GM12878 (cell line): ENCODE measurements around the gene MARCHF9. TPM values are rescaled to one million over a fixed set of nuclear protein-coding genes. Genes with fewer than 3 reads are reported as not detected.

Source experiments
- BHLHE40 ChIP-seq, 2 experiments: fragments of 450-650 bp in 1 of 2; IDR thresholded peaks; 2 replicates each; pipeline ENCODE4 v1.6.1; 2011 to 2017; ENCODE audit warnings: low read depth in 2 of 2, borderline replicate concordance in 1 of 2, improper control_type of control experiment in 1 of 2, low read length in 1 of 2, mild to moderate bottlenecking in 1 of 2
- BMI1 ChIP-seq: fragments of 450-650 bp; IDR thresholded peaks from 2 replicates; pipeline ENCODE4 v1.6.1; 2016; ENCODE audit warnings: mild to moderate bottlenecking, moderate library complexity, borderline replicate concordance
- EGR1 ChIP-seq, 2 experiments: IDR thresholded peaks; 1 replicate in 1 of 2; 2 replicates in 1 of 2; pipeline ENCODE4 v1.6.1; 2011 to 2012; ENCODE audit warnings: low read depth in 2 of 2, low read length in 2 of 2, borderline replicate concordance in 1 of 2, mild to moderate bottlenecking in 1 of 2, moderate library complexity in 1 of 2
- HSF1 ChIP-seq: fragments of 150-350 bp; IDR thresholded peaks from 2 replicates; pipeline ENCODE4 v1.6.1; 2014; ENCODE audit warnings: mild to moderate bottlenecking, low read depth, low read length
- IKZF2 ChIP-seq, 2 experiments: fragments of 450-650 bp; IDR thresholded peaks; 2 replicates each; pipeline ENCODE4 v1.6.1; 2017; ENCODE audit warnings: mild to moderate bottlenecking in 2 of 2, moderate library complexity in 2 of 2
- IRF4 ChIP-seq: IDR thresholded peaks from 2 replicates; pipeline ENCODE4 v1.6.1; 2011; ENCODE audit warnings: low read depth, low read length
- KDM1A ChIP-seq: fragments of 200-600 bp; sonication (generic); IDR thresholded peaks from 2 replicates; pipeline ENCODE4 v1.6.1; 2016; ENCODE audit warnings: borderline replicate concordance
- MTA3 ChIP-seq: IDR thresholded peaks from 2 replicates; pipeline ENCODE4 v1.6.1; 2012; ENCODE audit warnings: low read length, inconsistent platforms, borderline replicate concordance
- MYC ChIP-seq: IDR thresholded peaks from 2 replicates; pipeline ENCODE4 v1.6.1; 2011; ENCODE audit warnings: mild to moderate bottlenecking, low read length, moderate library complexity, inconsistent platforms; ENCODE audit not compliant: insufficient read depth, insufficient replicate concordance, insufficient read length, severe bottlenecking
- NFXL1 ChIP-seq: fragments of 450-650 bp; IDR thresholded peaks from 2 replicates; pipeline ENCODE4 v1.6.1; 2017; ENCODE audit warnings: antibody characterized with exemption, mild to moderate bottlenecking, borderline replicate concordance
- NFYB ChIP-seq: IDR thresholded peaks from 2 replicates; pipeline ENCODE4 v1.6.1; 2011; ENCODE audit warnings: low read depth, mild to moderate bottlenecking, low read length, improper control_type of control experiment, moderate library complexity; ENCODE audit not compliant: insufficient read depth
- PAX8 ChIP-seq: fragments of 450-650 bp; IDR thresholded peaks from 2 replicates; pipeline ENCODE4 v1.6.1; 2017; ENCODE audit warnings: mild to moderate bottlenecking, moderate library complexity
- POLR2AphosphoS5 ChIP-seq: IDR thresholded peaks from 2 replicates; pipeline ENCODE4 v1.6.1; 2011; ENCODE audit warnings: mild to moderate bottlenecking, low read length, inconsistent platforms
- RBBP5 ChIP-seq: fragments of 200-600 bp; sonication (generic); conservative IDR thresholded peaks from 2 replicates; pipeline ENCODE4 v1.6.1; 2016
- RUNX3 ChIP-seq: IDR thresholded peaks from 2 replicates; pipeline ENCODE4 v1.6.1; 2012; ENCODE audit warnings: low read length, inconsistent platforms
- SP1 ChIP-seq: IDR thresholded peaks from one replicate; pipeline ENCODE4 v1.6.1; 2011; ENCODE audit warnings: low read depth, low read length
- TAF1 ChIP-seq: IDR thresholded peaks from 2 replicates; pipeline ENCODE4 v1.6.1; 2011; ENCODE audit warnings: mild to moderate bottlenecking, low read depth, low read length, borderline replicate concordance
- TCF3 ChIP-seq: IDR thresholded peaks from 2 replicates; pipeline ENCODE4 v1.6.1; 2012; ENCODE audit warnings: low read depth, mild to moderate bottlenecking, low read length, borderline replicate concordance; ENCODE audit not compliant: insufficient read depth
- YY1 ChIP-seq: IDR thresholded peaks from 2 replicates; pipeline ENCODE4 v1.6.1; 2011; ENCODE audit warnings: low read depth, mild to moderate bottlenecking, low read length
- ZBTB33 ChIP-seq: fragments of 450-650 bp; IDR thresholded peaks from 2 replicates; pipeline ENCODE4 v1.6.1; 2017; ENCODE audit warnings: mild to moderate bottlenecking
- ZBTB40 ChIP-seq: fragments of 450-650 bp; IDR thresholded peaks from 2 replicates; pipeline ENCODE4 v1.6.1; 2016; ENCODE audit warnings: mild to moderate bottlenecking, moderate library complexity, borderline replicate concordance
- ZNF207 ChIP-seq: fragments of 450-650 bp; IDR thresholded peaks from 2 replicates; pipeline ENCODE4 v1.6.1; 2014; ENCODE audit warnings: antibody characterized with exemption, mild to moderate bottlenecking, borderline replicate concordance
- ZNF217 ChIP-seq: fragments of 450-650 bp; IDR thresholded peaks from 2 replicates; pipeline ENCODE4 v1.6.1; 2017; ENCODE audit warnings: antibody characterized with exemption, mild to moderate bottlenecking
- polyA plus RNA-seq, 11 experiments: library from polyadenylated mRNA; depleted of rRNA in 4 of 11; unstranded in 6 of 11; stranded (reverse) in 5 of 11; fragments of >200 nt; fragmentation: Nextera tagmentation in 4 of 11; fragmentation: Illumina TruSeq in 1 of 11; extraction: Ambion mirVana in 4 of 11; extraction: Trizol in 1 of 11; gene quantifications; 1 replicate in 1 of 11; 2 replicates in 10 of 11; pipeline versions ENCODE4 v1.2.1 to v1.2.3, GENCODE V29; 2011 to 2016; ENCODE audit warnings: inconsistent platforms in 2 of 11, missing spikeins in 2 of 11, low read depth in 1 of 11
- total RNA-seq, 4 experiments: library from RNA; depleted of rRNA in 3 of 4; stranded (reverse); fragments of >200 nt in 3 of 4; fragmentation: Illumina TruSeq in 1 of 4; extraction: Trizol in 1 of 4; gene quantifications; 2 replicates each; pipeline versions ENCODE4 v1.2.1 to v1.2.3, GENCODE V29; 2013 to 2021

Gene MARCHF9
- total and polyA plus RNA-seq, 10 of the 15 experiments (the other 5 are each of a cell fraction or from before 2014, with no cell fraction given) = 2.4 to 29.3 (median 13.0) TPM

DNA sequence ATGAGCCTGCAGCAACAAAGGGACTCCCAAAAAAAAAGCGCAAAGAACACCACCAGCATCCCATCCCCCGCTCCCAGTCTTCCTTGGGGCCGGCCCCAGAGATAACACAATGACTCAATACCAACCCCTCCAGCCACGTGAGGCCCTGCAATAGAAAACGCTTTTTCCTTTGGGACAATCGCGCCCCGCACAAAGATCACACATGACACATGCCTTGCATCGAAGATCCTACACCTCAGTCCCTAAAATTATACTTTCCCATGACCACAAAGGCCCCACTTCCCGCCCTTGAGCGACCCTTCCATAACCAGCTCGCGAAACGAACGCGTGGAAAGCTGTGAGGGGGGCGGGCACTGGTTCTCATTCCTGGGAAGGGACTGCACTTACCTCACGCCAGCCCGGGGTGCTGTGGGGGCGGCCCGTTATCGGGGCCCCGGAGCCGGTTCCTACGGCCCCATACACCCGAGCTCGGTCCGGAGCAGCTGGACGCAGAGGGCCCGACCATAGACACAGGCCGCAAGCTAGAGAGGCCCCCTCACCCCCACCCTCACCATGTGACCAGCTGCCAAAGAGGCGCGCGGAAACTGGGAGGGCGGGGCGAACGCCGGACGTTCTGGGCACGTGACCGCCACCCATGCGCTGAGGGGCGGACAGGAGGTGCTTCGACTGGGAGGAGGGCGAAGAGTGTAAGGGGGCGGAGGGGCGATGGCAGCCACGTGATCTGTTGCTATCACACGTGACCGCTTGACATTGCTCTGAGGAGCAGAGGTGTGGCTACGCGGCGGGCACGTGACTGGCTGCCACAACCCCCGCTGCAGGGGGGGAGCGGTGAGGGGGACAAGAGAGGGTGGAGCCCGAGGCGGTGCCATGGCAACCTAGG lies 2.9 kb upstream of the MARCHF9 start, which contains the start of gene CDK4 (continued):
- TF ChIP-seq RUNX3 (peak; percentile 50), NFYB (0 out of 2 replicates have a peak, but pooled peaks have one; percentile 60), YY1 (peak; percentile 31; the same call in 1 of the 2 replicates), TCF3 (peak; percentile 71), RBBP5 (no peak), ZNF207 (peak; percentile 64), BMI1 (peak; percentile 97), IRF4 (0 out of 2 replicates have a peak, but pooled peaks have one; percentile 28), KDM1A (no peak), BHLHE40 (IDR thresholded peaks at IDR 0.05; ENCODE audit: borderline replicate concordance in 1 of 2, low read depth in 2 of 2, low read length in 1 of 2) (peak; percentile 98 to 100), MYC (peak; percentile 74), PAX8 (no peak), POLR2AphosphoS5 (peak; percentile 69), MTA3 (no peak), SP1 (peak; percentile 88), TAF1 (peak; percentile 77), EGR1 (IDR thresholded peaks at IDR 0.05; ENCODE audit: borderline replicate concordance in 1 of 2, low read depth in 2 of 2, low read length in 2 of 2) (peak; percentile 4 to 77), ZNF217 (no peak), ZBTB33 (no peak), HSF1 (no peak), NFXL1 (no peak), IKZF2 (IDR thresholded peaks at IDR 0.05) (peak; percentile 41 to 47; a peak in 2 of 4 replicates), ZBTB40 (peak; percentile 56; the same call in 1 of the 2 replicates)
